ENCODE data around the gene RRAS2. TPM values are rescaled to one million over a fixed set of nuclear protein-coding genes. Genes with fewer than 3 reads are reported as not detected.

The RRAS2 gene
- total RNA-seq, 1 donor from 2014 or later: 35.8 TPM

DNA sequence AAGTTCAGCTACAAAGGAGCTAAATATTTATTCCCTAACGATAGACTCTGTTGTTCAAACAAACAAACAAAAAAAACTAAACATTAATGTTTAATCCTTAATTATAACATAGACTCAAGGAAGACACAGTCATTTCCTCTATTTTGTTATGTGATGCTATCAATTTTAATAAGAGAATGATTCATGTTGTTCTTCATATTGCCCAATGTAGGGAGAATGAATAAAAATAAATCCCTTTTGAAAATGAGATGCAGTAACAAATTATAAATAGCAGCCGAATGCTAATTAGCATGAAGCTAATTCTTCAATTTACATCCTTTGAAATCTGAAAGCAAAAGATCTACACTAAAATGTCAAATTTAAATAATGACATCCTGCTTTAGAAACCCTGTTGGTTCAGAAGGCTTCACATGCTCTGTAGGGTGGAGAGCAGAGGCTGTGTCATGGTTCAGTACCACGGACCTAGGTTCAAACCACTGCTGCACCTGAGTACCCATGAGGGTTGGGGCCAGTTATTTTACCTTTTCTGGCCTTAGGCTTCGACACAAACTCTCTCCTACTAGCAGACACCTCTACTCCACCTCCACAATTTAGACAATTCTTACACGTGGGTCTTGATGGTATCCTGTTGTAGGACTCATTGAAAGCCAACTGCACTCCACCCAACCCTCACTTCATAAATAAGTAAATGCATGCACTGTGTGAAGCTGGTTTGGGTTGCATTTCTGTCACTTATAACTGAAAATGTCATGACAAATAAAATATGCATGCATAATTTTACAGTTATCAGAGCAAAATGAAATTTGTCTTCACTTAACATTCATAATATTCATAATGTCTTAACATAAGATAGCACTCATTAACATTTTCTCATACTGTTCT lies 89.0 kb downstream of the RRAS2 start:
- DNase-seq: no peak
- TF ChIP-seq, protein P1, sequence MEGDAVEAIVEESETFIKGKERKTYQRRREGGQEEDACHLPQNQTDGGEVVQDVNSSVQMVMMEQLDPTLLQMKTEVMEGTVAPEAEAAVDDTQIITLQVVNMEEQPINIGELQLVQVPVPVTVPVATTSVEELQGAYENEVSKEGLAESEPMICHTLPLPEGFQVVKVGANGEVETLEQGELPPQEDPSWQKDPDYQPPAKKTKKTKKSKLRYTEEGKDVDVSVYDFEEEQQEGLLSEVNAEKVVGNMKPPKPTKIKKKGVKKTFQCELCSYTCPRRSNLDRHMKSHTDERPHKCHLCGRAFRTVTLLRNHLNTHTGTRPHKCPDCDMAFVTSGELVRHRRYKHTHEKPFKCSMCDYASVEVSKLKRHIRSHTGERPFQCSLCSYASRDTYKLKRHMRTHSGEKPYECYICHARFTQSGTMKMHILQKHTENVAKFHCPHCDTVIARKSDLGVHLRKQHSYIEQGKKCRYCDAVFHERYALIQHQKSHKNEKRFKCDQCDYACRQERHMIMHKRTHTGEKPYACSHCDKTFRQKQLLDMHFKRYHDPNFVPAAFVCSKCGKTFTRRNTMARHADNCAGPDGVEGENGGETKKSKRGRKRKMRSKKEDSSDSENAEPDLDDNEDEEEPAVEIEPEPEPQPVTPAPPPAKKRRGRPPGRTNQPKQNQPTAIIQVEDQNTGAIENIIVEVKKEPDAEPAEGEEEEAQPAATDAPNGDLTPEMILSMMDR (IDR thresholded peaks at IDR 0.05): no peak
- Histone ChIP-seq H3K27me3 (ENCODE audit: low read depth) (no peaks in the 10 kb centered on the region), H3K4me3 (no peak overlapping the region), H3K36me3 (peaks cover 10% of the 10 kb centered on the region), H3K9me3 (no peaks in the 10 kb centered on the region), H3K4me1 (peaks cover 6% of the 10 kb centered on the region), H3K27ac (no peak overlapping the region)
- intact Hi-C loops (cut with DNase I): no loop called here
- ATAC-seq: no peak

DNA sequence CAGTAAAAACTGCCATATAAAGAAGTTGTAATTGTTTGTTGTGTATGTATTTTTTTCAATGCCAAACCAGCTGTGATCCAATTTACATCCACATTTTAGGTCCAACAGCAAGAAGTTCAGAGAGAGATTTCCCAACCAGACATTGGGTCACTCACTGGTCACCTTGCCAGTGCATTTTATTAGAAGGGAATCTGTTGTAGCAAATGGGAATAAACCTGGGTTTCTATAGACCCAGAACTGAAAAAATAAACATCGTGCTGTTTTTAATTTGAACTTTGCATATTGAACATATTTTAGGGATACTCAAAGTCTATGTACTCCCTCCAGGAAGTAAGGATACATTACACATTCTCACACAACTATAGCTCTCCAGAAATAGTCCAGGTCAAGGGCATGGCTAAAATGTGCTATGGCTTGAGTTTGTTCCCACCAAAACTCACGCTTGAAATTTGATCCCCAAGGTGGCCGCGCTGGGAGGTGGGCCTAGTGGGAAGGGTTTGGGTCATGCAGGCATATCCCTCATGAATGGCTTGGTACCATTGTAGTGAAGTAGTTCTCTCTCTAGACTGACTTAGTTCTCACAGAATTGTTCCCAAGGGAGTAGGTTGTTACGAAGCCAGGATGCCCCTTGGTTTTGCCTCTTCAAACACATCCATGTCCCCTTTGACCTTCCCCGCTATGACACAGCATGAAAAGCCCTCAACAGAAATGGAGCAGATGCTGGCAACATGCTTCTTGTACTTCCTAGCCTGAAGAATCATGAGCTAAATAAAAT lies 90.9 kb downstream of the RRAS2 start:
- intact Hi-C loops (cut with DNase I): no loop called here
- Histone ChIP-seq H3K27me3 (ENCODE audit: low read depth) (no peaks in the 10 kb centered on the region), H3K9me3 (no peaks in the 10 kb centered on the region), H3K27ac (no peak overlapping the region), H3K4me1 (peaks cover 6% of the 10 kb centered on the region), H3K4me3 (no peak overlapping the region), H3K36me3 (peaks cover 12% of the 10 kb centered on the region)
- TF ChIP-seq, protein P1 (IDR thresholded peaks at IDR 0.05): no peak
- ATAC-seq (no peak), DNase-seq (no peak)

GRCh38 chr11:14266622-14267021 lies 92.4 kb downstream of the RRAS2 start:
- no peaks in the 10 kb centered on the region for H3K9me3 ChIP-seq
- no peak overlapping the region for H3K4me3 ChIP-seq
- no peak overlapping the region for H3K27ac ChIP-seq
- intact Hi-C loops (cut with DNase I): no loop called here
- TF ChIP-seq, protein P1 (IDR thresholded peaks at IDR 0.05): no peak
- ATAC-seq: no peak
- H3K36me3 ChIP-seq: peaks cover 12% of the 10 kb centered on the region
- no peaks in the 10 kb centered on the region for H3K27me3 ChIP-seq (ENCODE audit: low read depth)
- no peak for DNase-seq
- H3K4me1 ChIP-seq: peaks cover 5% of the 10 kb centered on the region

- TF ChIP-seq, protein P1 (IDR thresholded peaks at IDR 0.05): no peak
- DNase-seq (no peak), ATAC-seq (no peak)
- Histone ChIP-seq H3K27me3 (ENCODE audit: low read depth) (no peaks in the 10 kb centered on the region), H3K27ac (no peak overlapping the region), H3K36me3 (peaks cover 12% of the 10 kb centered on the region), H3K4me1 (no peaks in the 10 kb centered on the region), H3K4me3 (no peak overlapping the region), H3K9me3 (no peaks in the 10 kb centered on the region)
- intact Hi-C loops (cut with DNase I): no loop called here
Observed at GRCh38 chr11:14264966-14265365, 94.0 kb downstream of the RRAS2 start.

- TF ChIP-seq, protein P1 (IDR thresholded peaks at IDR 0.05): no peak
- H3K4me3 ChIP-seq: no peak overlapping the region
- H3K9me3 ChIP-seq: no peaks in the 10 kb centered on the region
- DNase-seq (no peak), ATAC-seq (no peak)
- no peak overlapping the region for H3K27ac ChIP-seq
- peaks cover 12% of the 10 kb centered on the region for H3K4me1 ChIP-seq
- H3K27me3 ChIP-seq (ENCODE audit: low read depth): peaks cover 3% of the 10 kb centered on the region
- H3K36me3 ChIP-seq: peaks cover 12% of the 10 kb centered on the region
- intact Hi-C loops (cut with DNase I): no loop called here
Observed at GRCh38 chr11:14262271-14262846, 96.6 kb downstream of the RRAS2 start.

All from lower lobe of right lung (tissue), 2 donors.